HepG2 (cell line): Measurements from ENCODE around the gene OR10H2. TPM values are rescaled to one million over a fixed set of nuclear protein-coding genes. Genes with fewer than 3 reads are reported as not detected.
A peak's percentile ranks its signal among the peaks of the same experiment; 100 is the strongest.

ENCODE experiments used
- BHLHE40 ChIP-seq: IDR thresholded peaks from 2 replicates; pipeline ENCODE4 v1.6.1; 2011; ENCODE audit warnings: low read length, improper control_type of control experiment
- BORCS8-MEF2B ChIP-seq: sonication (generic); formaldehyde crosslinking; IDR thresholded peaks from 2 replicates; pipeline ENCODE4 v1.8.0; 2022; ENCODE audit warnings: mild to moderate bottlenecking, missing genetic modification reagents
- BRCA1 ChIP-seq: sonication (generic); formaldehyde crosslinking; IDR thresholded peaks from 2 replicates; pipeline ENCODE4 v1.4.0; 2020; ENCODE audit warnings: missing genetic modification reagents
- CERS6 ChIP-seq: sonication (generic); formaldehyde crosslinking; IDR thresholded peaks from 2 replicates; pipeline ENCODE4 v1.5.0; 2020; ENCODE audit warnings: missing genetic modification reagents
- E2F5 ChIP-seq: sonication (generic); formaldehyde crosslinking; conservative IDR thresholded peaks from 2 replicates; pipeline ENCODE4 v1.4.0; 2020; ENCODE audit warnings: missing genetic modification reagents
- ELF4 ChIP-seq: sonication (generic); formaldehyde crosslinking; IDR thresholded peaks from 2 replicates; pipeline ENCODE4 v1.5.0; 2020; ENCODE audit warnings: missing genetic modification reagents, mild to moderate bottlenecking, moderate library complexity, borderline replicate concordance
- HNRNPLL ChIP-seq: fragments of 200-400 bp; formaldehyde crosslinking; IDR thresholded peaks from 2 replicates; pipeline ENCODE4 v1.6.1; 2017; ENCODE audit warnings: mild to moderate bottlenecking, low read depth, low read length; ENCODE audit not compliant: poor library complexity, severe bottlenecking
- LBX2 ChIP-seq: sonication (generic); formaldehyde crosslinking; IDR thresholded peaks from 2 replicates; pipeline ENCODE4 v1.5.0; 2020; ENCODE audit warnings: missing genetic modification reagents, mild to moderate bottlenecking, borderline replicate concordance
- MAFF ChIP-seq: IDR thresholded peaks from 2 replicates; pipeline ENCODE4 v1.6.1; 2011; ENCODE audit warnings: low read depth, low read length, improper control_type of control experiment
- MLXIP ChIP-seq: sonication (generic); formaldehyde crosslinking; IDR thresholded peaks from 2 replicates; pipeline ENCODE4 v1.9.0; 2021; ENCODE audit warnings: missing genetic modification reagents, borderline replicate concordance
- MYPOP ChIP-seq: sonication (generic); formaldehyde crosslinking; IDR thresholded peaks from 2 replicates; pipeline ENCODE4 v1.8.1; 2023; ENCODE audit warnings: mild to moderate bottlenecking, moderate library complexity, missing genetic modification reagents
- NFIC ChIP-seq: IDR thresholded peaks from 2 replicates; pipeline ENCODE4 v1.6.1; 2012; ENCODE audit warnings: mild to moderate bottlenecking, low read length, inconsistent platforms
- ONECUT2 ChIP-seq: sonication (generic); formaldehyde crosslinking; IDR thresholded peaks from 2 replicates; pipeline ENCODE4 v1.4.0; 2020; ENCODE audit warnings: missing genetic modification reagents
- PAF1 ChIP-seq: IDR thresholded peaks from 2 replicates; pipeline ENCODE4 v1.6.1; 2016; ENCODE audit warnings: missing genetic modification reagents, missing compliant biosample characterization
- SATB2 ChIP-seq: sonication (generic); formaldehyde crosslinking; IDR thresholded peaks from 2 replicates; pipeline ENCODE4 v1.5.0; 2020; ENCODE audit warnings: missing genetic modification reagents
- SOX5 ChIP-seq: IDR thresholded peaks from 2 replicates; pipeline ENCODE4 v1.6.1; 2016; ENCODE audit warnings: borderline replicate concordance
- SRSF4 ChIP-seq: fragments of 200-400 bp; formaldehyde crosslinking; IDR thresholded peaks from one replicate; pipeline ENCODE4 v1.6.1; 2018; ENCODE audit warnings: mild to moderate bottlenecking, low read depth, low read length, moderate library complexity; ENCODE audit not compliant: poor library complexity, severe bottlenecking
- TBP ChIP-seq: sonication (generic); formaldehyde crosslinking; IDR thresholded peaks from 2 replicates; pipeline ENCODE4 v1.5.0; 2020; ENCODE audit warnings: missing genetic modification reagents
- ZFP37 ChIP-seq: sonication (generic); formaldehyde crosslinking; IDR thresholded peaks from 2 replicates; pipeline ENCODE4 v1.4.0; 2020; ENCODE audit warnings: missing genetic modification reagents, borderline replicate concordance
- ZMYM2 ChIP-seq: sonication (generic); formaldehyde crosslinking; IDR thresholded peaks from 2 replicates; pipeline ENCODE4 v1.8.0; 2022; ENCODE audit warnings: mild to moderate bottlenecking, missing genetic modification reagents
- ZNF121 ChIP-seq: sonication (generic); formaldehyde crosslinking; IDR thresholded peaks from 2 replicates; pipeline ENCODE4 v1.5.0; 2020; ENCODE audit warnings: mild to moderate bottlenecking, missing genetic modification reagents
- ZNF230 ChIP-seq: sonication (generic); formaldehyde crosslinking; IDR thresholded peaks from 2 replicates; pipeline ENCODE4 v1.4.0; 2020; ENCODE audit warnings: mild to moderate bottlenecking, missing genetic modification reagents
- ZNF3 ChIP-seq: IDR thresholded peaks from 2 replicates; pipeline ENCODE4 v1.7.0; 2017; ENCODE audit warnings: inconsistent platforms
- ZNF563 ChIP-seq: sonication (generic); formaldehyde crosslinking; IDR thresholded peaks from 2 replicates; pipeline ENCODE4 v1.8.0; 2022; ENCODE audit warnings: mild to moderate bottlenecking, moderate library complexity, missing genetic modification reagents
- ZNF589 ChIP-seq: sonication (generic); formaldehyde crosslinking; conservative IDR thresholded peaks from 2 replicates; pipeline ENCODE4 v1.8.0; 2022; ENCODE audit warnings: mild to moderate bottlenecking, moderate library complexity, missing genetic modification reagents
- ZNF792 ChIP-seq: IDR thresholded peaks from 2 replicates; pipeline ENCODE4 v1.6.1; 2016
- polyA plus RNA-seq, 8 experiments: library from polyadenylated mRNA; depleted of rRNA in 3 of 8; stranded (reverse) in 7 of 8; unstranded in 1 of 8; fragments of >200 nt; fragmentation: Illumina TruSeq in 4 of 8; extraction: Trizol in 4 of 8; gene quantifications; 2 replicates each; pipeline versions ENCODE4 v1.2.1 to v1.2.3, GENCODE V29; 2011 to 2016; ENCODE audit warnings: low read depth in 4 of 8, missing spikeins in 1 of 8, mixed read lengths in 1 of 8; ENCODE audit not compliant: insufficient read depth in 1 of 8
- total RNA-seq, 5 experiments: library from RNA; depleted of rRNA; stranded (reverse); fragments of >200 nt; fragmentation: Illumina TruSeq; extraction: Trizol; gene quantifications; 2 replicates each; pipeline ENCODE4 v1.2.3, GENCODE V29; 2016; ENCODE audit warnings: low read depth in 1 of 5

Gene OR10H2
- total and polyA plus RNA-seq, 2 of the 13 experiments (the other 11 are each of a cell fraction or from before 2014, with no cell fraction given) = not detected

- no peak for TF ChIP-seq MYPOP (CRISPR knock-in tag)
- no peak for TF ChIP-seq ZNF563
- no peak for TF ChIP-seq BORCS8-MEF2B
- TF ChIP-seq PAF1 (CRISPR knock-in tag) = no peak
- TF ChIP-seq MLXIP = no peak
- no peak for TF ChIP-seq HNRNPLL
- no peak for TF ChIP-seq E2F5
- TF ChIP-seq ZFP37 (CRISPR knock-in tag) = no peak
- no peak for TF ChIP-seq ZNF3 (CRISPR knock-in tag)
- TF ChIP-seq LBX2 (CRISPR knock-in tag) = no peak
- no peak for TF ChIP-seq ZNF792 (CRISPR knock-in tag)
- no peak for TF ChIP-seq SATB2 (CRISPR knock-in tag)
- no peak for TF ChIP-seq ZNF121 (CRISPR knock-in tag)
- peak; percentile 66 for TF ChIP-seq ZMYM2
- TF ChIP-seq ONECUT2 = no peak
- TF ChIP-seq BHLHE40 = no peak
- no peak for TF ChIP-seq ZNF589 (CRISPR knock-in tag)
- no peak for TF ChIP-seq MAFF
- no peak for TF ChIP-seq ZNF230 (CRISPR knock-in tag)
- TF ChIP-seq TBP (CRISPR knock-in tag) = no peak
- no peak for TF ChIP-seq CERS6 (CRISPR knock-in tag)
- TF ChIP-seq SOX5 (CRISPR knock-in tag) = peak; percentile 72
- no peak for TF ChIP-seq SRSF4
- TF ChIP-seq NFIC = peak; percentile 47; the same call in 1 of the 2 replicates
- no peak for TF ChIP-seq BRCA1 (CRISPR knock-in tag)
- no peak for TF ChIP-seq ELF4
These were observed 47.1 kb upstream of the OR10H2 start (continued) for GRCh38 chr19:15680478-15681322.
